ENCODE data around the gene LPIN3.

The LPIN3 gene

GRCh38 chr20:41335591-41335990, 5.0 kb upstream of the LPIN3 start:
- no peak overlapping the region for H3K27ac ChIP-seq

GRCh38 chr20:41336711-41337492, 3.7 kb upstream of the LPIN3 start:
- H3K27ac ChIP-seq: no peak overlapping the region
- no peak for TF ChIP-seq CTCF (conservative IDR thresholded peaks at IDR 0.05)

More at GRCh38 chr20:41335591-41335990, 5.0 kb upstream of the LPIN3 start:
- TF ChIP-seq CTCF (conservative IDR thresholded peaks at IDR 0.05) (no peak), ZFX (IDR thresholded peaks at IDR 0.05) (no peak)

DNA sequence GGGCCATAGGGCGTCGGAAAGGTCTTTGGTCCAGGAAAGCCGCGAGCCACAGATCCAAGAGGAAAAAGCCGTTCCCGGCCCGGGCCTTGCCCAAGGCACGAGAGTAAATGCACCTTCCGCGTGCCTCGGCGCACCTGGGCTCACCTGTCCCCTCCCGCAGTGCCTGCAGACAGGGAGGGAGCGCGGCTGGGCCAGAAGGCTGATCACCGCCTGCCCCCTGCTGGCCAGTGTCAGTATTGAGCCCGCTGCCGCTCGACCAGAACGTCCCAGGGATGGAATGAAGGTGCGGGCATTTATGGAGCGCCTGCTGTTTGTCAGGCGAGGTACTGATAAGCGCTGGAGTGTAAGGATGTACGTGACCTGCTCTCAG, 679 bp upstream of the LPIN3 start:
- TF ChIP-seq ZFX (IDR thresholded peaks at IDR 0.05): peak; percentile 37; the same call in 1 of the 2 replicates
- peak; percentile 98 for TF ChIP-seq CTCF (conservative IDR thresholded peaks at IDR 0.05)
- H3K27ac ChIP-seq: peak overlapping the region; percentile 77

- no peak overlapping the region for H3K27ac ChIP-seq
- TF ChIP-seq ZFX (IDR thresholded peaks at IDR 0.05) (no peak), CTCF (conservative IDR thresholded peaks at IDR 0.05) (no peak)
Observed at GRCh38 chr20:41342474-41343464, 2.1 kb downstream of the LPIN3 start.

DNA sequence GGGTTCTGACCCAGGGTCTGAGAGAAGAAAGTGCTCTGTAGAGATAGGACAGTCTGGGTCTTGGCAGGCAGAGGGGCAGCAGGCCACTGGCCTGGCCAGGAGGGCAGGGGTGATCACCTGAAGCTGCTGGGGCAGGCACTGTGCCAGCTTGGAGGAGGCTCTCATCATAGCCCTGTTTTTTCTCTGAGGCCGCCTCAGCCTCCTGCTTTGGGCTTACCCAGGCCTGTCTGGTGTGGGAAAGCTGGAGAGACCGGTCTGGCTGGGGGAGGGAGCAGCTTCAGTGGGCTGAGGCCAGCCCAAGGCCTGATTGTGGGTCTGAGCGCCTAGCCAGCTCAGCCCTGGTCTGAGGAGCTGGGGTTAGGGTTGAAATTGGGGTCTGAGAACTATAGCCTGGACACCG, 3.9 kb downstream of the LPIN3 start:
- TF ChIP-seq CTCF (conservative IDR thresholded peaks at IDR 0.05): no peak
- TF ChIP-seq ZFX (IDR thresholded peaks at IDR 0.05): no peak
- peak overlapping the region; percentile 25 for H3K27ac ChIP-seq

GRCh38 chr20:41344938-41345728, 4.5 kb downstream of the LPIN3 start:
- no peak for TF ChIP-seq CTCF (conservative IDR thresholded peaks at IDR 0.05)
- no peak for TF ChIP-seq ZFX (IDR thresholded peaks at IDR 0.05)
- peak overlapping the region; percentile 25 for H3K27ac ChIP-seq
